Activated T-cell treated with anti-CD3 and anti-CD28 coated beads, Interleukin-2, amount 50 U/mL, for 1 hour (primary cell): ENCODE data around the gene KCNE4.
"Not testable (repeated sequence)": the region's sequence is repeated elsewhere in the genome, so short reads cannot be mapped to it uniquely, and the experiment has no call there.

Source experiments
- DNase-seq: peaks from one replicate; pipeline ENCODE4 v3.0.0-alpha.2; 2020

Gene KCNE4

DNA sequence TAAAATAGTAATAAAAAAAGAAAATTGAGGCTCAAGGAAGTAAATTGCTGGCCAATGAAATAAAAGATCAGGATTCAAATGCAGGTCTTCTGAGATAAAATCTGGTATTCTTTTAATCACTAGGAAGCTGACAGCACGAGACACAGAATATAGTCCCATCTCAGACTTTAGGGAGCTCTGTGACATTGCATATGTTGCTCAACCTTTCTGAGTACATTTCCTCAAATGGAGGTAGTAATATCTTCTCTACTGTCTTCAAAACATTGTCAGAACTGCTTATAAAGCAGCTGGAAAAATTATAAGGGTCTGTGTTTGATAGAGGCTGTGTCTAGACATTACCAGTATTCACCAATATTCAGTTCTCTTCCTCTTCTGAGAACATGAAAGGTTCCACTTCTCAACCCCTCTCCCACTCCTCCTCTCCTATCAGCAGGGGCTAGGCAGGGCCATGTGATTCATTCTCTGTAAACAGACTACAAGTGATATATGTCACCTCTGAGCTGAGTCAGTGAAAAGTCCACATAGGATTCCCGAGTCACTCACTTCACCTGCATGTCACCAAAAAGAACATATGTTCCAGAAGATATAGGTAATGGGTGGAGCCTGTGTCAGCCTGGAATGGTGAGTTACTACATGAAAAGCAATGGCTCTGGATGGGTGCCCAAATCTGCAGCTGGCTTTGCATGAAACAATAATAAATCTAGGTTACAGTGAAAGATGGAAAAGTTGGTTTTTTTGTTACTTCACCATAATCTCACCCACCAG, 7.1 kb downstream of the KCNE4 start:
- DNase-seq, result no peak

DNA sequence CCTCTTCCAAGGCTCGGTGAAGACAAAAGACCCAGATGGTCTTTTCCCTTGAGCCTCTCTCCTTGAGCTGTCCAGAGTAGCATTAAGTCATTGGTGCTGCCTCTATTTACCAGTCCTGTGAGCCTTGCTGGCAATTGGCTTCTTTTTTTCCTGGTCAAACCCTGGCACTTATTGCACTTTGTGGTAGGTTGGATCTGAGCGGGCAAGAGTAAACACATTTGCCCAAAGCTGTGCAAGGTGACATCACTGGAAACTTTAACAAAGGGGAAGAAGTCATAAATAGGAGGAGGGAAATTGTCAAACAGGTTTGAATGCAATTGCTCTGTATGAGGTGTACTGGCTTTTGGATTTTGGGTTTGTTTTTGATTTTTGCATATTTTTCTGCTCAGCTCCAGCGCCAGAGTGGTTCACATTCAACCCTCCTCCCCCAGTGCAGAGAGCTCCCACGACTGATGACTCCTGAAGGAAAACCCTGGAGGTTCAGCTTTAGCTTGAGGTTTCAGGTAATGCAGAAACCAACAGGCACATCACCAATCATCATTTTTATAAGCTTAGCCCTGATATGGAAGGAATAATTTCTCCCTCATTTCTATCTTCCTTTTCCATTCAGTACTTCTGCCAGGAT, 8.3 kb downstream of the KCNE4 start:
- DNase-seq, result no peak

DNA sequence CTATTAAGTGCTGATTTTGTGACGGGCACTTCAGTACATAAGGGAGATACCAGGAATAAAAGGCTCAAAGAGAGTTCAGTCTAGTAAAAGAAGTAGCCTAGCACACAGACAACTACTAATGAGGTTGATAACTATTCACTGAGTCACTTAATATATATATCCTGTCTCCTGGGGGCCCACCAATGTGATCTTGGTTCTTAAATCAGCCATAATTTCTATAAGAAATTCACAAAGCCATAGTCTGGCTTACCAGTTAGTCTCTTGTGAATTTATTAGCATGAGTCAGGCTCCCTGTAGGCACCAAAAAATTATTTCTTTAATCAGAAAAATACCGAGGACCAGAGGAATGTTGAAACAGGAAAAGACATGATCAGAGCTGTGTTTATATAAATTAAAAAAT, 10.4 kb downstream of the KCNE4 start:
- DNase-seq, result no peak

DNA sequence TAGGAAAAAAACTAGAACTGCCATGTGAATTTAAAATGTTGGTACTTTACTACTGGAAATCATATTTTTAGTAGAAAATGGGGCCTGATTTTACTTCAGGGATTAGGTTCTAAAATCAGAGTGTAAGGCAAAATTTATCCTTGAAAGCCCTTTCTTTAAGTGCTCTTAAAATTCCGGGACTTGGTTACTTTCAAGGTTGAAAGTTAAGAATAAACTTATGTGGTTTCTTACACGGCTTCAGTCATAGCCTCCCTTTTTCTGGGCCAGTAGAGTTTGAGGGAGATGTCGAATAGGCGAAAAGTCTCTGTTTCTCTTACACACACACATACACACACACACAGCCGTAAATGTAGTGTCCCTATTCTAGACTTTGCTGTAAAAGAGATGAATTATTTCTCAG, 13.1 kb downstream of the KCNE4 start:
- DNase-seq, result no peak

DNA sequence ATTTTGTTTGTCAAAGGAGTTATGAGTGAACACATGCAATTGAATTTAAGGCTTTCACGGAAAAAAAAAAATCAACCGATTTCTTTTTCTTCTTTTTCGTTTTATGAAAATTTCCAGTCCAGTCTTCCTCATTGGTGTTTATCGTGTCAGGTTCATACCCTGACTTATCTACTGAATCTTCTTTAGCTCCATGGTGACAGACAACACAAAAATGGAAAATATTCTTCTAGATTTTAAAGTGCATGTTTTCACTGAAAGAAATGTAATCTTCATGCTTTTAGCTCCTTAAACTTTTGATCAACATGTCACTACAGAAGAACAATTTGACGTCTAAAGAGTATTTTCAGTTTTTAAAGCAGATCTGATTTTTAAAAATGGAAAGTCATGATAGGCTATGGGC, 14.7 kb downstream of the KCNE4 start:
- no peak for DNase-seq

DNA sequence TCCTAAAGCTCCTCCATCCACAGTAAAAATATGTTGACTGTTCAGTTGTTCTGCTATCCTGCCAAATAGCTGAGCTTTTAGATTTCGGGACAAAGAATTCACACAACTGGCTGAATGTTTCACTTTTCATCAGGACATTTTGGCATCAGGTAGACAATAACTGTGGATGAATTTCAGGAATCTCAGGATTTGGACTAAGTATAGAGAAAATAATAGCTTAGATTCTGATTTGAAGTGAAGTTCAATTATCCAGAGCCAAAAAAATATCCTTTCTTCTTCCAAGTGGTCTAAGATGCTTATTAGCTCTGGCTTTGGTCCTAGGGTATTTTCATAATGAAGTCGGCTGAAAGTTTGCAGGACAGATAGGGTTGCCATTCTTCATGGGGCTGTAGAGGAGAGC, 16.1 kb downstream of the KCNE4 start:
- DNase-seq, result no peak

DNA sequence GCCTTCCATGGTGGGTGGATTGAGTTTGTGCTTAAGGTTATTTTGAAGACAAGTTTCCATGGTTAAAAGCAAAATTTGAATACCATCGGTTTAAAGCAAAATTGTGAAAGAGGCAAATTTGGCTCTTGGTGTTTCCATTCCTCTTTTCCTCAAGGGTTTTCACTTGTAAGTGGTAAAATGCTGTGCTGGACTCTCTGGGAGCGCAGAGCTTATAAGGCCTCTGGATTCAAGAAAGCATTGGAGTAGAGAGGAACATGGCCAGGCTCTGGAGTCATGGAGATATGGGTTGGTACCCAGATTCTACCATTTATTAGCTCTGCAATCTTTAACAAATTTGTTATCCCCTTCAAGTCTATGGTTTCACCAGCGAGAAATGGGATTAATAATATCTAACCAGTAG, 17.5 kb downstream of the KCNE4 start:
- no peak for DNase-seq

DNA sequence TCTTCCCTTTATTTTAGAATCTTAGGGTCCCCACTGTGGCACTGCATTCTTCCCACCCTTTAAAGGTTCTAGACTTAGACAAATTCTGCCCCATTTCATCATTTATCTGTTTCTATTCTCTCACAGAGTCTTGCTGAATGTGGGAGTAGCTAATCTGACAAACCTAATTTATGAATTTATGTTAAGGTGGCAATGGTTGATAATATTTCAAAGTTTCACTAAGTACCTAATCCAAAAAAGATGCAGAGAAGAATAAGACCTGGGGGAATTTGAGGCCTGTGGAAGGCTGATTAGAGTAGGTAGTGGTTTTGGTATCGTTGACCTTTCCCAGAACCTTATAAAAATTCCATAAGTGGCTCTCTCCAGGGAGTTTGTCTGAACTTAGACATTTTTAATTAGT, 18.0 kb downstream of the KCNE4 start:
- DNase-seq, result no peak

DNA sequence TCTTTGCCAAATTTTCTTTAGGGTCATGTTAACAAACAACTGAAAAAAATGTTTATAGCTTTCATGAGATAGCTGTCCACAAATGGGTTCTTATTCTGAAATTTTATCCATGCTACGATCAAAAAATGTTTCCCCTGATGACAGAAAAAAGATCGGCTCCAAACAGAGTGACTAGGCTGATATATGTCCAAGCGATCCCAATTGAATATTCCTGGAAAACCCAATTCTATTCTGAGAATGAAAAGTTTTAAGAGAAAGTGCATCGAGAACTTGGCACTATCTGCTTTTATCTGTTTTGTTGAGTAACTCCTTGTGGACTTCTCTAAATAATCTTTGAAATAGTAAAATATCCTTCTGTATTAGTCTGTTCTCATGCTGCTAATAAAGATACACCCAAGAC, 19.1 kb downstream of the KCNE4 start:
- DNase-seq, result no peak

DNA sequence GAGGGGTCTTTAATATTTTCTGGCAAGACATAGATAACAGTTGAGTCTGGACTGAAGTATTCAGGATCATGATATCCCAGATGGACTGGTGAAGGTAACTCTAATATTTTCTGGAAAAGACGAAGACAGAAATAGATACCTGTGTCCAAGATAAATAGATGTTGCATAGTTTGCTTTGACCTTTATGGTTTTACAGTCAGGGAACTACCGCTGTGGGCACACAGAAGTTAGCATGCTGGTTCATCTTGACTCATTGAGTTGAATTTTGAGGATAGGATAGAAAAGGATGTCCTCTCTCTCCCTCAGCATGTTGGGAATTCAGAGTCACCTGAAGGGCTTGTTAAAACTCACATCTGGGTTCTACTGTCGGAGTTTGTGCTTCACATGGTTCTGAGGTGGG, 20.8 kb downstream of the KCNE4 start:
- DNase-seq, result no peak

DNA sequence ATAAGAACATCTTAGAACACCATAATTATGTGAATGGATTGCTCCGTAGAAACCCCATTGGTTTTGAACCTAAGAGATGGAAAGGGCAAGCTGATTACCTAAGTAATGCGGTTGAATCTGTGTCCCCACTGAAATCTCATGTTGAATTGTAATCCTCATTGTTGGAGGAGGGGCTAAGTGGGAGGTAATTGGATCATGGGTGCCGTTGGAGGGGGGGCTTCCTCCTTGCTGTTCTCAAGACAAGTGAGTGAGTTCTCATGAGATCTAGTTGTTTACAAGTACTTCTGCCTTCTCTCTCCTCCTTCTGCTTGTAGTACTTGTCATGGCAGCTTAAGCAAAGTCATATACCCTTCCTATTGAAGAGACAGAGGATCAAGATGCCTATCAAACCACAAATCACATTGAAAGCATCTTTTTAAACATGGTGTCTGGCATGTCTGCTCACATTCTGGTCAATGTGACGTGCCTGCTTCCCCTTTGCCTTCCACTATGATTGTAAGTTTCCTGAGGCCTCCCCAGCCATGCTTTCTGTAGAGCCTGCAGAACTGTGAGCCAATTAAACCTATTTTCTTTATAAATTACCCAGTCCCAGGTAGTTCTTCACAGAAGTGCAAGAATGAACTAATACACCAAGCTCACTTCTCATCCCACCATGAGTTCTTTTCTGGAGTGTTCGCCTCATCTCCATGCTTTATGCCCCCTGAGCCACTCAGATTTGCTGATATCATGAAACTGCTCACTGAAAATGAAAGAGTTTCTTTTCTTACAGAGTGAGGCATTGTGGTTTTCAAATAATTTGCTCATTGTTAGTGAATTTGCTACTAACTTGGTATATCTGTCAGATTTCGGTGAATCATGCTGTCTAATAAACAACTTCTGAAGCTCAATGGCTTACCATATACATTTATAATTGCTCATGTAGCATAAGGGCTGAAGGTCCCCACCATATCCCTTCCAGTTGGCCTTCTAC, 23.6 kb downstream of the KCNE4 start:
- no peak for DNase-seq

DNA sequence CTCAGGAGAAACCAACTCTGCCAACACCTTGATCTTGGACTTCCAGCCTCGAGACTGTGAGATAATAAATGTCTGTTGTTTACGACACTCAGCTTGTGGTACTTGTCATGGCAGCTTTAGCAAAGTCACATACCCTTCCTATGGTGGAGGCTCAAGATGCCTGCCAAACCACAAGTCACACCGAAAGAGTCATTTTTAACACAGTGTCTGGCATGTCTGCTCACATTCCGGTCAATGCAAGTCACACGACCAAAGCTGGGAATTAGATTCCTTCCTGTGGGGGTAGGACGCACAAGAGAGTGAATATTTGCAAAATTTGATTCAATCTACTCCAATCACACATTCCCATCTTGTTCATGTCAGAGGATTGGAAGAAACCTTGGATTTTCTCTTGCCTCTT, 24.6 kb downstream of the KCNE4 start:
- DNase-seq, result no peak

DNA sequence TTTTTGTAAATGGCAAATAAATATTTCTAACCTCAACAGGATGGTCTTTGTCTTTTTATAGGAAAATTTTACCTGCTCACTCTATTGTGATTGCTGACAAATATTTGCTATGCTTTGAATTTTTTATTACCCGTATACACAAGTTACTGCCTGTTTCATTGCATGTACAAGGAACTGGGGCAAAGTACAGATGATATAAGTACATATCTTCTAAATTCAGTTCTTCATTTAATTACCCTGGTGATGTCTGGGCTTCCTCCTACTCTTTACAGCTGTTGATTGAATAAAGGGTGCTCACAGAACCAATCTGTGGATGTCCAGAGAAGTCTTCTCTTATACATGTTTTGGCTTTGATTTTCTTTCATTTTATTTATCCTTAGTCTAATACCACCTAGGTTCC, 26.5 kb downstream of the KCNE4 start:
- no peak for DNase-seq

DNA sequence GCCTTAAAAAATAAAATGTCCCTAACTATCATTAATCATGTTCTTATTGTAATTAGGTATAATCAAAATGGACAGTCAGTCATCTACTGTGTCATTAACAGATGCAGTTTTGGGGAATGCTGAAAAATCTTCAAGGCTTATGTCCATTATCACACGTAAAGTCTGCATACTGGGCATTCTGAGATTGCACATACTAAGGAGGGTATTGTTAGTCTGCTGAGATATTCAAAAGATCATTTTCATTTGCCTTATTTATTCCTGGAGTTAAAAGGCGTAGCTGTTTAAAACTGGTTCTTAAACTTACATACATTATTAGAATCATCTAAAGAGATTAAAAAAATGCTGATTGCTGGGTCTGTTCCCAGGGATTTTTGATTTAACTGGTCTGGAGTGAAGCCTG, 27.4 kb downstream of the KCNE4 start:
- DNase-seq, result no peak

DNA sequence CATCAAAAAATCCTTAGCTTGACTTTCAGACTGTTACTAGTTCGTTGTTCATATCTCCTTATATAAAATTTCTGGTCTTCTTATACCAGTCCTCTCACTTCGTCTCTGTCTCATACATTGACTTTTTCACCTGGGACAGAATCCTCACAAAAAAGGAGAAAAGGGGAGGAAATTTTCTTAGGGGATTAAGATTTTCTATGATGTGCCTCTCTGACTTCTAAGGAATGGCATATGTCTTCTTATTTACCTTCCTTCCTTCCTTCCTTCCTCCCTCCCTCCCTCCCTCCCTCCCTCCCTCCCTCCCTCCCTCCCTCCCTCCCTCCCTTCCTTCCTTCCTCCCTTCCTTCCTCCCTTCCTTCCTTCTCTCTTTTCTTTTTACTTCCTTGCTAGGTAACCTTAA, 27.9 kb downstream of the KCNE4 start:
- no peak for DNase-seq

DNA sequence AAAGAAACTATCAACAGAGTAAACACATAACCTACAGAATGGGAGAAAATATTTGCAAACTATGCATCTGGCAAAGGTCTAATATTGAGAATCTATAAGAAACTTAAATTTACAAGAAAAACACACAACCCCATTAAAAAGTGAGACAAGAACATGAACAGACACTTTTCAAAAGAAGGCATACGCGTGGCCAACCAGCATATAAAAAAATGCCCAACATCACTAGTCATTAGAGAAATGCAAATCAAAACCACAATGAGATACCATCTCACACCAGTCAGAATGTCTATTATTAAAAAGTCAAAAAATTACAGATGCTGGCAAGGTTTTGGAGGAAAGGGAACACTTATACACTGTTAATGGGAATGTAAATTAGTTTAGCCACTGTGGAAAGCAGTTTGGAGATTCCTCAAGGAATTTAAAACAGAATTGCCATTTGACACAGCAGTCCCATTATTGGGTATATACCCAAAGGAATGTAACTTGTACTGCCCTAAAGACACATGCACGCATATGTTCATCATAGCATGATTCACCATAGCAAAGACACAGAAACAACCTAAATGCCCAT, 28.9 kb downstream of the KCNE4 start:
- DNase-seq, result not testable (repeated sequence)

DNA sequence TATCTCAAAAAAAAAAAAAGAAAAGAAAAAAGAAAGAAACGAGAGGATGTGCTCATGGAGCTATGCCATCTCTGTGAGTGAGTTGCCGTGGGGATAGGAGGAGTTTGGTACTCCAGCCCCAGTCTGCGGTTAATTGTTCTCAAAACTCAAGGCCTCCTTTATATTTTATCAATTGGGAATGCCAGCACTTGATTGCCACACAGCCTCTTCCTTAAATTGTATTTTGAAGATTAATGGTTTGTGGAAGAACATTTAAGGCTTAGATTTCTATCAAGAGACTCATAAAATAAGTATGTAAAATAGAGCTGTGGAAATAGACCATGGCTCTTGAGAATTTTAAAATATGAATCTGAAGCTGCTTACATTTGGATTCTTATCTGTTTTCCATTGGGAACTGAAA, 29.8 kb downstream of the KCNE4 start:
- no peak for DNase-seq

DNA sequence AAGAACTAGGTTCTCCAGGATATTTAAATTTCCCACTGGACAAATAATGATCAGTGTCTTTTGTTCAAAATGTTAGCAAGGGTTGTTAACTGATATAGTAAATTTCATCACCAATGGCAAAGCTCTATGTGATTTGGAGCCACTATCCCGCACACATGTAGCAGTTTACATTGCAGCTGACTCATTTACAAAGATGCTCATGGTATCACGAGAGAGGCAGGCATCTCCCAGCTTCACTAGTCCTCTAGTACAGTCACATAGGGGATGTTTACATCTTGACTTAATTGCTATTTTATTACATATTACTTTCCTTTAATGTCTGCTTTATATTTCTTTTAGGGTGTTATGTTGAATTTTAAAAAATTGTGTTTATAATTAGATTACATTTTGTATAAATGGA, 30.7 kb downstream of the KCNE4 start:
- no peak for DNase-seq

DNA sequence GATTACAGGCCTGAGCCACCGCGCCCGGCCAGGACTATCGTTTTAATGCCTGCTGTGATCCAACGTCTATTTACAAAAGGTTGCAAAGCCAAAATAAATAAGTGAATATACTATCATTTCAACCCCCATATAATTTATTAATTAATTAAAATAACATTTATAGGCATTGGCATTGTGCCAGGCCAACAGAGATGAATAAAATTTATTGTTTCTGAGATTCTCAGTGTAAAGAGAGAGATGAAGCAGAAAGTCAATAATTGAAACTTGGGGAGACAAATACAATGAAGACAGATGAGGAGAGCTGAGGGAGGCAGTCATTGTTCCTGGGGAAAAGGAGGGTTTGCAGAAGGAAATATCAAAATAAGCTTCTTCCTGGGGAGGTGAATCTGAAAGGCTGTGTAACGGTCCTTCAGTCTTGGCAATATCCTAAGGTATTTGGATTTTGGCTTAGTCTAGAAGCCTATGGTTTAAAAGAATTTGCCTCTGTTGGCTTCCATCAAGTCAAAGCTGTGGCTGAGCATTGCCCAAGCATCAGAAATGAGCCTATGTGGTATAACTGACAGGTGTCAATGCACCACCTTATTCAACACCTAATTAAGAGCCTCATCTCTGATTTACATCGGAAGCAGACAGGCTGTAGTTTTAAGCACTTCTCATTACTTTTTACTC, 31.5 kb downstream of the KCNE4 start:
- no peak for DNase-seq

DNA sequence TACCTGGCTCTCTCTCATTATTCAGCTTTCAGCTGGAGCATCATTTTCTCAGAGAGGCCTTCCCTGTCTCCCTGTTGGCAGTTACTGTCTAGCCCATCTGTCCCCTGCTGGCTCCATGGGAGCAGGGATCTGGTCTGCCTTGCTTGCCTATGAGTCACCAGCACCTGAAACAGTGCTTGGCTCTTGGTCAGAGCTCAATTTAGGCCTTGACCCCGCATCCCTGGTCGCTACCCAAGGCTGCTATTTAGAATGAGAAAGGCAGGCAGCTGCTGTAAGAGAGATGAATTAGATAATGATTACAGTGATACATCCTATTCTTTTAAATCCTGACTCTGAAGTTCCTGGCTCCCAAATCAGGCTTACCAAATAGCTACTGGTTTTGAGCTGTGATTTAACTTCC, 32.9 kb downstream of the KCNE4 start:
- DNase-seq, result no peak

DNA sequence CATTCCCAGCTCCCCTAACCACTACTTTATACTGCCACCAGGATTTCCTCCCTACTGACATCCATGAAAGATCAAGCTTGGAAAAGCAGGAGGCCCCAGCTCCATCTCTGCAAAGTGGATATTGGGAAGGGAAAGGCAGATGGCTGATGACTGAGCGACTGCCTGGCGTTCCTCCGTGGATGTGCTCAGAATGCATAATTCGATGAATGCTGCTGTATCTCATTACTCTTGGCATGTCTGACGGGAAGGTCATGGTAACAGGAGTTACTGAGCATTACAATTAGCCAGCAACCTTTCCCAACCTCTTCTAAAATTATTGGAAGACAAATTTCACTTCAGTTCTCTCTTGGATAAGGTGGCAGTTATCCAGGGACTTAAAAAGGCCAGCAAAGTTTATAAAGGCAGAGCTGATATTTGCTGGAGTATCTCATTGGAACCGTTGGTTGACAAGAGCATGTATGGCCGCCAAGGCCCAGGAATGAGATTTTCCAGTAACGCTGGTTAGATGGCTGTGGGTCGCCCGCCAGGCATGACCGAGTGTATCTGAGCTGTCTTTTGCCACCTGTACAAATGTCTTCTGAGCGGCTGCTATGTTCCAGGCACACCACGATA, 34.5 kb downstream of the KCNE4 start:
- DNase-seq, result no peak

DNA sequence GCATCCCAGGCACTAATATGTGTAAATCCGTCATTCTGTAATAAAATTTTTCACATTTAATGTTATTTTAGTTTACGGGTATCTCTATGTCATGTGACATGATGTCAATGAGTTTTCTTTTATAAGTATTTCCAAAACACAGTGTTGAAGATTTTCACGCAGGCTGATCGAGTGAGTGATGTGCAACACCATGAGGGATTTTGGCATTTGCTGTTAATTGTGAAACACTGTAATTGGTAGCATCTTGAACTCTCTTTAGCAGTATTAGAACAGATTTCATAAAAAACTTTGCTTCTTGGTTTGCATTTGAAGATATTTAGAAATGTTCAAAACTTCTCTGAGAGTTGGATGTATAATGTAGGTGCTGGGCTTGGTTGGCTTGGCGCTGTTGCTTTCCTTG, 35.5 kb downstream of the KCNE4 start:
- DNase-seq, result no peak
